ENCODE data around the gene FBXL14. TPM values are rescaled to one million over a fixed set of nuclear protein-coding genes. Genes with fewer than 3 reads are reported as not detected.
A peak's percentile ranks its signal among the peaks of the same experiment; 100 is the strongest.

Gene FBXL14
- total and polyA plus RNA-seq, 2 of the 13 experiments (the other 11 are each of a cell fraction or from before 2014, with no cell fraction given): 7.0 to 7.4 TPM

DNA sequence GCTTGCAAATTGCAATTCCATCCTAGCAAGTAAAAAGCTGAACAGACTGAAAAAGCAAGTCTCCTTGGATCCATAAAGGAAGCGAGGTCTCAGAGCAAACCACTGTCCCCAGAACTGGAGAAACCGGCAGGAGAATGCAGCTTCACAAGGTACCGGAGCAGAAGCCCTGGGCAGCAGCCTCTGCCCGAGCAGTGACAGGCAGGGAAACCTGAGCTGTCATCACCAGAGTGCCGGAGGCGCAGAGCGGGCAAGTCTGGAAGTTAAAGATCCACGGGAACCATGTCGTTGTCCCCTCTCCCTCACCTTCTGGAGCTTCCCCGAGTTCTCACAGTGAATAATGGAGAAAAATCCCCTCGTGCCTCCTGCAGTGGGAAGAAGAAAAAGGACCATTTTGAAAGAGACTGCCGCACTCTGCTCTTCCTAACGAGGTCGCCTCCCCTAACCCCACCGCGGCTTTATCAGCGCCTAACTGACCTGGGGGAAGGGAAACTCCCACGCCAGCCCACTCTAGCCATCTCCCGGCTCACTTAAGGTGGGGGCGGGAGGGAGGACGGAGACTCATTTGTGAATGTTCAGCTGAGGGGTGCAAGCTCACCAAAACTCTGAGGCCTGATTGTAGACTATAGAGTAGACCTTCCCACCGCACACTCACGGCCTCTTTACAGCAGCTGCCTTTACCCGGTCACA is 27.8 kb downstream of the FBXL14 start:
- BruUV-seq (replicated peaks): no TSS peak
- Histone ChIP-seq H4K20me1 (ENCODE audit: insufficient read depth, low read length) (no peaks in the 10 kb centered on the region), H3K27me3 (ENCODE audit: control insufficient read depth in 1 of 2, insufficient read depth in 2 of 2, low read length in 2 of 2) (peaks cover 0 to 32% of the 10 kb centered on the region in 2 experiments; a peak in 3 of 5 replicates), H3K4me1 (ENCODE audit: insufficient read depth, low read length) (peaks cover 5% of the 10 kb centered on the region; the same call in 1 of the 2 replicates), H3K9me3 (ENCODE audit: low read length) (no peaks in the 10 kb centered on the region), H3K4me2 (ENCODE audit: low read depth, low read length) (peak overlapping the region; percentile 63), H3K36me3 (replicated peaks in 1 of 2; ENCODE audit: control insufficient read depth in 1 of 2, insufficient read depth in 2 of 2, low read length in 2 of 2) (no peaks in the 10 kb centered on the region), H3K9ac (ENCODE audit: insufficient read depth, low read depth, low read length) (no peak overlapping the region), H3K79me2 (ENCODE audit: insufficient read depth, low read length) (no peaks in the 10 kb centered on the region), H3K4me3 (replicated peaks in 1 of 3; ENCODE audit: insufficient read depth in 1 of 3, low read depth in 2 of 3, low read length in 3 of 3) (peak overlapping the region in 2 of 3 experiments; percentile 10 to 19; a peak in 2 of 6 replicates), H2AFZ (ENCODE audit: low read length) (no peak overlapping the region), H3K27ac (ENCODE audit: extremely low read length, insufficient read depth, low read length) (no peak overlapping the region)
- no peak for DNase-seq (ENCODE audit: low spot score)
- ChIA-PET CTCF (ENCODE audit: low intra/inter-chr PET ratio, low total read pairs) (no interaction called here), POLR2A (no interaction called here)
- in situ Hi-C loops (cut with HindIII; ENCODE audit: extremely low pct_ligation_motif_present, low pct_unique_long_range_greater_than_20kb) (no loop called here), intact Hi-C loops (cut with micrococcal nuclease; ENCODE audit: unreplicated experiment) (no loop called here)
- whole genome bisulfite sequencing (ENCODE audit: low lambda C conversion rate): 6% methylated on average over 19 of the region's 24 CpGs
- TF ChIP-seq NFE2L1 (CRISPR knock-in tag; IDR thresholded peaks at IDR 0.05; ENCODE audit: borderline replicate concordance): no peak
- no peak for TF ChIP-seq ZNF782 (CRISPR knock-in tag; IDR thresholded peaks at IDR 0.05; ENCODE audit: borderline replicate concordance)
- TF ChIP-seq, protein P1, sequence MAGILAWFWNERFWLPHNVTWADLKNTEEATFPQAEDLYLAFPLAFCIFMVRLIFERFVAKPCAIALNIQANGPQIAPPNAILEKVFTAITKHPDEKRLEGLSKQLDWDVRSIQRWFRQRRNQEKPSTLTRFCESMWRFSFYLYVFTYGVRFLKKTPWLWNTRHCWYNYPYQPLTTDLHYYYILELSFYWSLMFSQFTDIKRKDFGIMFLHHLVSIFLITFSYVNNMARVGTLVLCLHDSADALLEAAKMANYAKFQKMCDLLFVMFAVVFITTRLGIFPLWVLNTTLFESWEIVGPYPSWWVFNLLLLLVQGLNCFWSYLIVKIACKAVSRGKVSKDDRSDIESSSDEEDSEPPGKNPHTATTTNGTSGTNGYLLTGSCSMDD (CRISPR knock-in tag; IDR thresholded peaks at IDR 0.05): no peak
- no peak for TF ChIP-seq ZNF772 (CRISPR knock-in tag; IDR thresholded peaks at IDR 0.05)
- TF ChIP-seq, protein P2, sequence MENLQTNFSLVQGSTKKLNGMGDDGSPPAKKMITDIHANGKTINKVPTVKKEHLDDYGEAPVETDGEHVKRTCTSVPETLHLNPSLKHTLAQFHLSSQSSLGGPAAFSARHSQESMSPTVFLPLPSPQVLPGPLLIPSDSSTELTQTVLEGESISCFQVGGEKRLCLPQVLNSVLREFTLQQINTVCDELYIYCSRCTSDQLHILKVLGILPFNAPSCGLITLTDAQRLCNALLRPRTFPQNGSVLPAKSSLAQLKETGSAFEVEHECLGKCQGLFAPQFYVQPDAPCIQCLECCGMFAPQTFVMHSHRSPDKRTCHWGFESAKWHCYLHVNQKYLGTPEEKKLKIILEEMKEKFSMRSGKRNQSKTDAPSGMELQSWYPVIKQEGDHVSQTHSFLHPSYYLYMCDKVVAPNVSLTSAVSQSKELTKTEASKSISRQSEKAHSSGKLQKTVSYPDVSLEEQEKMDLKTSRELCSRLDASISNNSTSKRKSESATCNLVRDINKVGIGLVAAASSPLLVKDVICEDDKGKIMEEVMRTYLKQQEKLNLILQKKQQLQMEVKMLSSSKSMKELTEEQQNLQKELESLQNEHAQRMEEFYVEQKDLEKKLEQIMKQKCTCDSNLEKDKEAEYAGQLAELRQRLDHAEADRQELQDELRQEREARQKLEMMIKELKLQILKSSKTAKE (CRISPR knock-in tag; IDR thresholded peaks at IDR 0.05; ENCODE audit: borderline replicate concordance): no peak
- no peak for FAIRE-seq
- peak; percentile 77 for ATAC-seq

Data from HepG2 (cell line).